ENCODE data around the gene CCNI.
"Not testable (repeated sequence)": the region's sequence is repeated elsewhere in the genome, so short reads cannot be mapped to it uniquely, and the experiment has no call there.

The CCNI gene

DNA sequence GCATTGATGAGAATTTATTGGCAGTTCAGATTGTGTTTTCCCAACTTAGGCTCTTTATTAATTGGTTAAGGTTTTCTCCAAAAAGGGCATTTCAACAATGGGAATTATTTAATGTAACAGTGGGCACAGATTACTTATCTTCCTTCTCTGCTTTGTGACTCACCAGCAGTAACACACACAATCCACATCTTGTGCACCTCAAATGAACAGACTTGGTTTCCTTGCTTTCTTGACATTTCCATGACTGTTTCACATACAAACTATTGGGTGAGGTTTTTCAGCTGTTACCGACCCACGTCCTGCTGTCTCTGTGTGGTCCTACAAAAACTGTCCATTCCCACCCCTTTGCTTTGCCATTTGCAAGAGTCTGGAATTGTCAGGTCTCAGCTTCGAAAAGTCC, 38.1 kb downstream of the CCNI start:
- no peak for DNase-seq

DNA sequence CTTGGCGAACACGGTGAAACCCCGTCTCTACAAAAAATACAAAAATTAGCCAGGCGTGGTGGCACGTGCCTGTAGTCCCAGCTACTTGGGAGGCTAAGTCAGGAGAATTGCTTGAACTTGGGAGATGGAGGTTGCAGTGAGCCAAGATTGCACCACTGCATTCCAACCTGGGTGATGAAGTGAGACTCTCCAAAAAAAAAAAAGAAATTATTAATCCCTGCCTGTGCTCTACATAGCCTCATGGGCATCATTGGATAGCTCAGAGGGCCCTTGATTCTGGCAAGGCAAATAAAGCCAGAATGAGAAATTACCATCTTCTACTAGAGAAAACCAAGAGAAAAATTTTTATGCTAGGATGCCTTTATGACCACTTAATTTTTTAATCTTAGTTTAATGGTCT, 38.6 kb downstream of the CCNI start:
- not testable (repeated sequence) for DNase-seq

DNA sequence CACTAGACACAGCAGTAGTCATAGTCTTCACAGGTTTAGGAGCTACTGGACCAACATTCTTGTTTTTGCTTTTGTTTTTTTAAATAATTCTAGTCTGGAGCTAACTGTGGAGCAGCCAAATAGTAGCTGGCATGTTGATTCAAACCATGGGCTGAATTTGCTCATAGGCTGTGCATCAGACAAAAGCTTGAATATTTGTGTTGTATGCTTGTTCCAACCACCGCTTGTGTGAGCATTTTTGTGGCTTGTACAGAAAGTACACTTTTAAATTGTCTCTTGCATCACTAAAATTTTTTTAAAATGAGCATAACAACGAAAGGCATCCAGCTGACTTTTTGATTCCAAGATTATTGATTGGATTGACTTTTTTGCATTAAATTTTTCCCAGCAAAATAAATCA, 39.6 kb downstream of the CCNI start:
- DNase-seq, result no peak

DNA sequence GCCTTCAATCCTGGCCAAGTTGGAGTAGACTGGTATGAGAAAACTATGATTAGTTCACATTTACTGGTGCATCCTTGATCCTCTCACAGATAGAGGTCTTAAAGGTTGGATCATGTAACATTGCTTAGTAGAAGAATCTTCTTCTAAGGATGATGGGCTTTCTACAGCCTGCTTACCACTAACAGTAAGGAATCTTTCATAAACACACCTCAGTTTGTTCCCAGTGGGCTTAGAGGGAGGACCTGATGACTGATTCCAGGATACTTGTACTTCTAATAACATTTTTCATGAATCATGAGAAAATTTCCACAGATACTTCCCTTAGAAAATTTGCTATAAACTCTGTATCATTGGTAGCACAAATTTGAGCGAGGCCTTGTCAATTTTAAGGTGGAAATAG, 40.6 kb downstream of the CCNI start:
- DNase-seq, result no peak

DNA sequence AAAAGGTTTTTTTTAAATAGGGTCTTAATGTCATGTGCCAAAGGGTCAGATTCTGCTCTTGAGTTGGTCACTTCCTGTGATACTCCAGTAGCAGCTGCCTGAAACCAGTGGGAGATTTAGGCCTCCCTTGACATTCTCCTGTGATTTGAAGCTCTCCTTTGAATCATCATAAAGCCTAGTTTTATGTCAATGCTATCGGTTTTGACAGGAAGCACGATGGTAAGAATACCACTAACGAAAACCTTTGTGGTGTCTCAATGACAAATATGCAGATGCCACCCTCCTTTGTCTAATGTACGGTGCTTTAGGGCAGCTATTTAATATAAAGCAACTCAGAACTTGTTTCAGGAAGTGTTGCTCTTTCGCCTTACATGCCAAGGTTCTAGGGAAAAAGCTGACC, 44.2 kb downstream of the CCNI start:
- DNase-seq, result no peak

DNA sequence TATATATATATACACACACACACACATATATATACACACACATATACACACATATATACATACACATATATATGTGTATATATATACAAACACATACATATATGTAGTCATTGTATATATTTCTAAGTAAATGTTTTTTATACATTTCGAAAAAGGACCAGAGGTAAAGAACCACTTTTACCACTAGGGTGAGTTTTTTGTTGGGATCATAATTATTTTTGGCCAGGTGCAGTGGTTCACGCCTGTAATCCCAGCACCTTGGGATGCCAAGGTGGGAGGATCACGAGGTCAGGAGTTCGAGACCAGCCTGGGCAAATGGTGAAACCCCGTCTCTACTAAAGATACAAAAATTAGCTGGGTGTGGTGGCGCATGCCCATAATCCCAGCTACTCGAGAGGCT, 46.0 kb downstream of the CCNI start:
- not testable (repeated sequence) for DNase-seq

DNA sequence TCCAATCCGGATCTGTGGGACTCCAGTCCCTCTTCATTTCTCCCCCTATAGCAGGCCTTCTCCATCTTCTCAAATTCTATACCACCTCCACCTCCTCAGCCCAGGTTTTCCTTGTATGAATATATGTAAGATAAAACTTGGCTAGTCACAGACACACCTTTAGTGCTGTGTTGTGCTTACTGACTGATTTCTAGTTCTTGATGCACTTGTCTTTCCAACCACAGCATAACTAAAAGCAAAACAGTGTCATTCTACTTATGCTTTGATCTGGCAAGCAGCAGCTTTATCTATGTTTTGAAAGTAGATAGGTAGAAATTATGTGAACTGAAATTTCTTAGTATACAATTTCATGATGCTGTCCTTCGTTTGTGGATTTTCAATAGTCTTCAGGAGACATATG, 47.5 kb downstream of the CCNI start:
- DNase-seq, result no peak

DNA sequence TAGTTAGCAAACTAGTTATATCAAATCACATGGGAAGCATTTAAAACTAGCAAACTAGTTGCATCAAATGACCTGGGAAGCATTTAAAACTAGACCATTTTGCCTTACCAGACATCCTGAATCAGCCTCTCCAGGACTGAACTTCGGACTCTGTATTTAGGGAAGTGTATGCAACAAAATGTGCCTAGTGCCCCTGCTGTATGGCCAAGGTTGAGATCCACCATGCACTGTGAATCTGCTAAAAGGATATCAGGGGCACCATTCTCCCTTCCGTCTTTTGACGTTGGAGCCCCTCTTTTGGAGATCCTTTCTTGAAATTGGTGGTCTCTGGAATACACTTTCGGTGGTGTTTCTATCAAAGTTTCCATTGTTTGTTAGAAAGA, 49.5 kb downstream of the CCNI start:
- DNase-seq, result no peak

DNA sequence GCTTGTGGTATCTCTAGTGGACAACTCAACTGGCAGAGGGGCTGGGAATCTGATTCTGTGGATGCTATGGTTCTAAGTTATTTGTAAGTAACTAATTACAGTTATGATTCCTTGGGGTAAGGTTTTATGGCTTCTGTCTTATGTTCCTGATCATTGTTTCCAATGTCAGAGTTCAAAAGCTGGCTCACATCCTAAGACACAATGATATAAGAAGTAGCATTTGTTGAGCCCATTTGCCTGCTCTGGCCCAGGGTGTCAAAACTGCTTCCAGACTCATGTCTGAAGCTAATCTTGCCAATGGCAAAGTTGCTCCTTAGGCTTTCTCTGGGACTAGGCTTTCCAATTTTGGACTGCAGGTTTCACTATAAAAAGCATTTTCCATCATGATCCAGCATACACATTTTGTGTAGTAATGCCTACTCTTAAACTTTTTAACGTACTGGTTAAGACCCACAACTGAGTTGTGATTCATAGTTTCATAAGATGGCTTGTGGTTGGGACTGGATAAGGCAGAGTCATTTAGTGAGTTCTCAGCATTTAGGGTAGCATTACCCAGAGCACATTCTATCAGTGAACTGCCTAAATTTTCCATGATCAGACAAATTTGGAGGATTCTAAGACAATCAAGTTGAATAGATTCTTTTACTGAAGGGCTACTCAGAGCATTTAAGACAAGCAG, 50.0 kb downstream of the CCNI start:
- no peak for DNase-seq

DNA sequence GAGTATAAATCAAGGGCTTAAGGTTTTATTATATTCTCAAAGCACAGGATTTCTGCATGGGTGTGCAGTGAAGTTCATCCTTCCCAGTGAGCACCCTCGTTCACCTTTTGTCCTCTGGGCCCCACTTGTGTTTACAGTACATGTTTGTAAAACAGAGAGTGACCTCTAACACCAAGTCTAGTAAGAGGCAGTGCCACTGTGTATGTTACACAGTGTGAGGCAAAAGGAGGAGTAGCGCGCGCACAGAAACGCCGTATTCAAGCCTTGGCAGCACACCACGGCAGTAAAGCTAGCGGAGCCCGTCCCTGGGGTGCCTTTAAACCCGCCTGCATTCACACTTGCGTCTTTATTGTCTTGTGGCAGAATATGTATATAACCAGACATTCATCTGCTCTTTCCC, 51.9 kb downstream of the CCNI start:
- no peak for DNase-seq

DNA sequence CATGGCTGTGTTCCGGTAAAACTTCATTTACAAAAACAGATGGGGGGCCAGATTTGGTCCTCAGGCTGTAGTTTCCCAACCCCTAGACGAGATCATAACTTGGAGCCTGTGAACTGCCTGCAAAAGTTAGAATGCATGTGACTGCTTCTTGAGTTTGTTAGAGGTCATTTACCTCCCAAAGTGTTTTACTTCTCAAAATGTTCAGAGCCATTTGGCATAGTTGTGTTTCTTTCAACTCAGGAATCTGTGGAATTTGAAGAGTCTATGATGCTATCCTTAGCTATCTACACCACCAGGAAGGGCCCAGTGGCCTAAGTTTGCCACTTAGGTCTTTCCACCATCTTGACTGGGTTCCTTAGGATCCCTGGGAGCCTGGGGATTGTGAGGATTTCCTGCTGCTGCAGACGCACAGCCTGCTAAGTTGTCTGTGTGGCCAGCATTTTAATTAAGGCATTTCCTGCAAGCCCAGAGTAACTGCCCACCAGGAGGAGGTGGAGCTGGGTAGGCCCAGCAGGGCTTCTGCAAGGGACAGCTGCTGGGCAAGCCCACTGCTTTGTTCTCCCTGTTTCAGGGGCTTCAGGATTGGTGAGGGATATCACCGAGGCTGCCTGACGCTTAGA, 53.1 kb downstream of the CCNI start:
- DNase-seq, result no peak

DNA sequence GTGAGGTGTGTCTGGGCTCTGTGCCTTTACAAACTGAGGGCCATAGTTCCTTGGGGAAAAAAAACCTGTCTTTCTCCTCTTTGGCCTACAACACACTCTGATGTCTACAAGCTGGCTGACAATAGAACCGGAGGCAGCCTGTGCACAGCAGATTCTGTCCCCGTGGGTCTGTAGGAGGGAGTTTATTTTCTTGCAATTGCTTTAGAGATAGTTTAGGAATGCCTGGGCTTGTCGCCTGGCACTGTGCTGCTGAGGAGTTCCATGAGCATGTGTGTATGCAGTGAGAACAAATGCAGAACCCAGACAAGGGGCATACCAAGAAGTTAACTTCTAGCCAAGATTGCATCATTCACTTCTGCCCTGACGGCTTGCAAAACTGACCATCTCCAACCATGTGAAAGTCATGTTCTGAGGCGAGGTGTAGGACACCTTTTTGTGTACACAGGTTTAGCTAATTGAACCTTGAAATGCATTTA, 54.1 kb downstream of the CCNI start:
- DNase-seq, result no peak

DNA sequence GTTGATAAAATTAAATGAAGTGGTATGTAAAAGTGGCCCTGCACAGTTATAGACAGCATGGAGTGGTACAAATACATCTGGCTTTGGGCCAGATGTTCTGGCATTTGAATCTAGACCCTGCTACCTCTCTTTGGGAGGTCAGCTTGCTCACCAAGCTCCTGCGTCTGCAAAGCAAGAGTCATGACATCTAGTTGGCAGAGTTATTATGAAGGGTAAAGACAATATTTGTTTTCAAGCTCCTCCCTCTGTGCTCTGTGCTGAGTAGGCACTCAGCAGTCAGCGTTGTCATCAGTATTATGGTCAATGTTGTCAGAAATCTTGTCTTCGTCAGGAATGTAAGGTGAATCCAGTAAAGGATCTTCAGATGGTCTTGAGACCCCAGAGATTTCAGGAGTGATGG, 55.8 kb downstream of the CCNI start:
- DNase-seq, result no peak

DNA sequence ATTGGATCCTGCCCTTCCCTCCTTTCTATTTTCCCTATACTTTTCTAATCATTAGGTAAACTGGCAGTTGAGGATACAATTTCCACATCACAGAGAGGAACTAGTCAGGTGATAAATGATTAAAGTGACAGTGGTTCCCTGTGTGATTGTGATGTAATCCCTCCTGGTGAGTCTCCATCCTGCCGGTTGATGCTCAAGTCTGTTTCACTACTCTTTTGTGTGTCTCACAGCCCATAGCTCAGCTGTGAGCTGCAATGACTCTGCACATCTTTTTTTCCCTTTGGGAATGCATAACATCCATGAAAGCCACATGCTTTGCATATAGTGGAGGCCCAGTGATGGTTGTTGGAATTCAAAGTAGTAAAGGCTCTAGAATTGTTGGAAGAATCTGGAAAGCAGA, 60.4 kb downstream of the CCNI start:
- DNase-seq, result no peak

DNA sequence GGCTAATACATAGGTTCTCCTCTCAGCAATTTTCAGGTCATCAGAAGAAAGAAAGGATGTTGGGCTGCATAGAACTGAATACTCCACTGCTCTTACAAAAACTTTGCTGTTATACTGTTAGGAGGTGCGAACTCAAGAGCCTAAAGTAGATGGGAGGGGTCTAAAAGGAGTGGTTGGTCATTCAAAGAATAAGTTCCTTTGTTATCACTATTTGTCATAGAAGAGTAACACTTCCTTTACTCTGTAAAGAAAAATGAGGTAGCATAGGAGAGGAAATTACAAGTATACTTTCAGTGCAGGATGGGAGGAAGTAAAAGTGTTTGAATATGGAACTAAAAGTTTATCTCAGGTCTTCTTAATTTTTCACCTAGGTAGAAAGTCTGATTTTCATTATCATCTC, 61.5 kb downstream of the CCNI start:
- no peak for DNase-seq

DNA sequence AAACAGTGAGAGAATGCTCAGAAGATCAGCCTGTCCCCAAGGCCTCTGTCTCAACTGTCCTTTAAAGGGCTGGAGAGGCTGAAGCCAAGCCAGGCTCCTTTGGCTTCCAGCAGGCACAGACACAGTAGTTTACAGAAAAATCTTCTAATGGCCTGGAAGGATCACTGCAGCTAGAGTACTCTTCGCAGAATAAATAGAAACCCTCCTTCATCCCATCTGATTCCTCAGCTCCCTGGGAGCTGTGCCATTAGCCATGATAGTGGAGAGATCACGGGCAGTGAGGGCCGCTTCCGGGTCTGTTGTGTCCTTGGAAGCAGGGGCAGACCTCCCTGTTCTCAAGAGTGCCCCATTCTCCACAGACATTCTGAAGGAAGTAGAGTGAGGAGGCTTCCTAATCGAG, 63.1 kb downstream of the CCNI start:
- DNase-seq, result no peak

DNA sequence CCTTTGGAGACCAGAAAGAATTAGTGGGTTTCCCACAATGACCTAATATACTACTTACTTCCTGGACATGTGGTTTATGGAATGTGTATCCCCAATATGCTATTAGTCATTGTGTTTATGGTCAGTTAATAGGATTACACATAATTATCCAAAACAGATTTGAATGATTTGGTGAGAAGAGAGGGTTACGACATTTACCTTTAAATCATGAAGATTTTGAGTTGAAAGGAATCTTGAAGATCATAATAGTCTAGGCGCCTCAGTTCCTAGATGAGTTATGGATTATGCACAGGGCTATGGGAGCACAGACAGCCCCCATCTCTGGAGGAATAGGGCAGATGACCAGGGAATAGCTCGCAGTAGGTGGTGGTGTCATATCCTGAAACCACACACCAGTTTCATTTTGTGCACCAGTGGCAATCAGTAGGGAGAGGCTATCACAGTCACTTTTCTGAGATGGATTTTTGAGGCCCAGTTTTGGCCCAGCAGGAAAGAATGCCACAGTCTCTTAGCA, 64.9 kb downstream of the CCNI start:
- DNase-seq, result no peak

DNA sequence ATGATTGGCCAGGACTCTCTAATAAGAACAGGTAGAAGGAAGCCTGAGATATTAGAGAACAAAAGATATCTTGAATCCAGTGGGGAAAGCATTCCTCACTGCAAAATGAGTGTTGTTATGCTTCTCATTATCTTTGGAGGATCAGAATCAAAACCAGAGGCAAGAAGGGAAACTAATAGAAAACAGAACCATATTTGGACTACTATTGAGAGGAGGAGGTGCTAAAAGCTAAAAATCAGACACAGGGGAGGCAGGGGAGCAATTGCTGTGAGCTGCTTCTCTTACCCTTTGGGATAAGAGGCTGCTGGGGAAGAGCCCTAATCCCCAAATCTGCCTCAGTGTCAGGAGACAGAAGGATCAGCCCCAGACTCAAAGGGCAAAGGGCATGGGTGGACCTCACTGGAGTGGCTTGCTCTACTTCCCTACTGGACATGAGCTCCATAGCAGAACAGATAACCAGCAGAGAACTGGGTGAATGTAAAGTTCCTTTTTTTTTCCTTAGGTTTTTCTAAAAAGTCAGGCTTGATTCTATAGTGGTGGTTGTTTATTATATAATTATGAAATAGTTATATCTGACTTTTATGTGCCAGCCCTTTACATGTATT, 66.2 kb downstream of the CCNI start:
- no peak for DNase-seq

DNA sequence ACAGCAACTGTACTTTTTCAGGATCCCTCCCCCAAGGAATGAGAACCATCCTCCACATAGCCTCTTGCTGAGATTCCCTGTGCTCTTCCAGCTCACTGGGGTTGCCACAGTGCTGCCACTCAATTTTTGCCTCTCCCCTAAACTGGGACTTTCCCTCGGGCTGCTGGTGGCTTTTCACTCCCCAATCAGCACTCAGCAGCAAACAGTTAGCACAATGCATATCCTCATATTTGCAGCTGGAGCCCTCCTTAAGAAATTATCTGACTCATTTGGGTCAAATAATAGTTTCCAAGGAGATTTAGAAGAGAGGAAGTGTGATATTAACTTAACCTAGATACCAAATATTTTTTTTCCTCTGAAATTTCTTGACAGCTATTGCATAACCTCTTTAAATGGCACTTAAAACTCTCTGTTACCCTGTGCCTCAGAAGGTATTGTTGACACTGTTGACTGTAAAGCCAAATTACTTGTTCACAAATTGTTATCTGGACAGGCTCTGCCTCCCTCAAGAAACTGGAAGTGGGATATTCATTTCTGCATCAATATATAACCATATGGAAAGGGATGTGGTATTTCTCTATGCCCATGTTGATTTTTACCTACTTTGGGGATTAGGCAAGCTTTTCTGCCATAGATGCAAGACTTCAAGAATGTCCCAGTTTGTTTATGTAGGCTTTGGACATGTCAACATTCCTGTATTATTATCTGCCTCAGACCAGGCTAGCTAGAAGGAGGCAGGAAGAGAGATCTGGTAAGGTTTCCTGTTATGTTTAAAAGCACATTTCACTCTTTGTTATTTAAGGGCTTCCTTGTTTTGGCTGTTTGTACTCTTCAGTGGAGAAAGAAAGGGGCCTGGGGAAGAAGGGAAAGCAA, 68.2 kb downstream of the CCNI start:
- no peak for DNase-seq

DNA sequence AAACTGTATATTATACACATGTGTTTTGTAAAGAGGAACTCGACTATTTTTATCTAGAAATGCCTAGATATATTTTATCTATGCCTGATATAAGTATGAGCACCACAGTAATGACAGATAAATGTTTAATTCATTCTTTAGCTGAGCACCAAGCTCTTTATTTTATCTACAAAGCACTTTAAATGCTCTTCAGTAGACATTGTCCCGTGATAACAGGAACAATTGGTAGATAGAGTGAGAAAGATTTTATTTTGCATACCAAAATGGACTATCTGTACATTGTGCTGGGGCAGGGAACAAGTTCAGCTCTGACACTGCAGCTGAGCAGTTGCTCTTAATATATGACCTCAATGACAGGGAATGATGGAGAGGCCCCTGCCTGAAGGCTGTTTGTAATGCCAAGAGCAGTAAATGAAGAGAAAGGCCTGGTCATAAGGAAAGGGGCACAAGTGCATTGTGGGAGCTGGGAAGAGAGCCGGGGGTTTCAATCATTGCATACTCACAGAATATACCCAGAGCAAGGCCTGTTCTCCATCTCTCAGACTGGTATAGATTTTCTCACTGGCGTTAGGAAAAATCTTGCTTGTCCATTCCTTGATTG, 68.9 kb downstream of the CCNI start:
- DNase-seq, result no peak

DNA sequence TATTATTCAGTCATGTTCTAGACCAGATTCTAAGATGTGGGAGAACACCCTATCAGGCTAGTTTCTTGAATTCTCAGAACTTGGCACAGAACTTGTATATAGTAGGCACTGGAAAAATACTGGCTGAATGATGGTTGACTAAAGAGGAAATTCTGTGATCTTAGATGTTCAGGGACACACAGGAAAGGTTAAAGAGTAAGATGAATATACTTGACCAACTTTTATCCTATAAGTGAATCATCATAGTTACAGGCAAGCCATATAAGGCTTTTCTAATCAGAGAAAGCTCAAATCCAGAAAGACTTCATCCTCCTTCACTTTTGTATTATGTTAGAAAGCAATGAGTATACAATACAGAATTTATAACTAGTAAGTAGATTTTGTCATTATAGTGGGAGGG, 72.4 kb downstream of the CCNI start:
- no peak for DNase-seq

DNA sequence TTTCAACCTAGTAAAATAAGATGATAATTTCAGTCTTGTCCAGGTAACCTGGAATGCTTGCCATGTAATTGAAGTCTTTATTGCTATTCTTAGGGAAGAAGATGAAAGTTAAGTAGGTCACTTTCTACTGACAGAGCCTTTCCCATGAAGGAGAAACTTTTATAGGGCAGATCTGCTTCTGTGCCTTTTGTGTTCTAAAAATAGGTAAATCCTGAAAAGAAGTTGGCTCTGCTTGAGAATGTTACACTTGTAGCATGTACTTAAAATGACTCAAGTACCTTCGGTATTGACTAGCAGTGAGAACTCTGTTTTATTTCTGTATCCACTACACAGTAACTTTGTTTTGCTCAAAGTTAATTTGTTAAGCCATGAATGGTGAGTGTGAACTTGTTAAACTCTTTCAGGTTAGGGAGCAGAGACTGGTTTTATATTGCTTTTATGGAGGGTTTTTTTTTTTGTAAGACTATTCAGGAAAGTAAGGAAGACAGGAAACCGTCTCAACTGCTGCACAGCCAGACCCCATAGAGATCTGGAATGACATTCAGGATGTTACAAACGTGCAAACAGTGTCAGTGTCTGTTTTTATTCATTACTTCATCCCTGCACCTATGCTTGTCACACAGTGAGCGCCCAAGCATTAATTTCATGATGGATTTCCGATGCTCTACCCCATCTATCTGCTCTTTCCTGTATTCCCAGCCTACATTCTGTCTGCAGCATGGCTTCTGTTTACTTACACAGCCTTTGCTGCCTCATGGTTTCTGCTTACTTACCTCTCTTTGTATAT, 73.3 kb downstream of the CCNI start:
- DNase-seq, result no peak
